GM21515 (cell line): ENCODE data around the gene PDPK1.
"Not testable (repeated sequence)": the region's sequence is repeated elsewhere in the genome, so short reads cannot be mapped to it uniquely, and the experiment has no call there.

Experiments used
- ATAC-seq: cut with Tn5 transposase; IDR thresholded peaks from one replicate; pipeline ENCODE4 v1.9.1; 2021; ENCODE audit not compliant: unreplicated experiment

Gene PDPK1

DNA sequence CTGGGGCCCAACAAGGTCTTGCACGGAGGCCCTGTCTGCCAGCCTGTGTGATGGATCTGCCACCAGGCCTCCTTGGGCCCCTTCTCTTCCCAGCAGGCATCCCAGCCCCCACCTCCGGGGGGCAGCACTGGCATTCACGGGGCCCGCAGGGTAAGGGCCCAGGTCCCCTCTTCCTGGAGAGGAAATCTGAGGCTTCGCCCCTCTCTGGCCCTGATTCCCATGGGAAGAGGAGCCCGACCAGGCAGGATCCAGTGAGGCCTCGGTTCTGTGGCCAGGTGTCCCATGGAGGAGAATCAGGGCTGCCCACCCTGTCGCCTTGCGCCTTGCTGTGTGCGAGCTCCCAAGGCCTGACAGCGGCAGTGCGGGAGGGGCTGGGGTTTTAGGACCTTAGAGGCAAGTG lies 48.4 kb downstream of the PDPK1 start:
- no peak for ATAC-seq

DNA sequence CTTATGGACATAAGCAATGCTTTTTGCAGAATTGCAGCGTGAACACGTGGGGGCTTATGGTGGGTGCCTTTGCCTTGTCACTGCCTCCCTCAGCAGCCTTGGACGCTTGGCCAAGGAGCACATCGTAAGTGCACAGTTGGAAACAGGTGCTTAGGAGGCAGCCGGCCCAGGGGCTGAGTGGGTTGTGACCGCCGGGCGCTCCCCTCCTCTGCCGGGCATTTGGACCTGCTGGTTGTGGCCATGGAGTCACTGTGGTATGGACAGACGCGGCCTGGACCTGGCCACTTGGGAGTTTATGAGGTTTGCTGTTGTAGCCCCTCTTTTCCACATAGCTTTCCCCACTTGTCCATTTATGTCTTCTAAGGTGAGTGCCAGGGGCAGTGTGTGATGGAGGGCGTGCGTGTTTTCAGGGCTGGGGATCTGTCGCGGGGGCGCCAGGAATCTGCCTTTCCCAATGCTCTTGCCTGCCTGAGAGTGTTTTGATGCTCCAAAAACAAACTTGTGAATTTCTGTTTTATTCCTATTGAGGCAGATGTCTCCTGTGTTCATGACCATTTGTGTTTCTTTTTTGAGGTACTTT lies 49.2 kb downstream of the PDPK1 start:
- no peak for ATAC-seq

DNA sequence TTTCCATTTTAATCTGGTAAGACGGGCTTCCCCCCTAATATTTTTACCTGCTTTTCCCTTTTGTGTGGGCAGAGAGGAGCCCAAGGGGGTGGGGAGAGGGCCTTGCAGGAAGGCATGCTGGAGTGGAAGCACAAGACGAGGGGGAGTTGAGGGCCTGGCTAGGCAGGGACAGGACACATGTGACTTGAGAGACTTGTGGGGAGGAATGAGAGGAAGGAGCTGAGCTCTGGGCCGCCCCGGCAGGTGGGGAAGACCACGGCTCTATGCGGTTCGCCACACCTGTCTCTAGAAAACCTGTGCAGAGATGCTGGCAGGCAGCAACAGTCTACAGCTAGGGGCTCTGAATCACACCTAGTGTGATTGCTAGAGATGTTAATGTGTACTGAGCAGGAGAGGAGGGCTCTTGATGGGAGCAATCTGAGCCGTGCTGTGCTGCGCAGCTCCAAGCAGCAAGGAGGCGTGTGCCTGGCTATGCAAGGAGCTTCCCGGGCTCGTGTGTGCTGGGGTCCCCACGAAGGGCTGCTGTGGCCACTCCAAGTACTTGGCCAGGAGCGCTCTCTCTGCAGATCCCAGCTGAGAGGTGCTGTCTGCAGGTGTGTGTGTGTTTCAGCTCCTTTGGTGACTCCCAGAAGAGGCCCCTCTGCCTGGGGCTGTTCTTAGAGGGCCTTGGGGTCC lies 50.2 kb downstream of the PDPK1 start:
- ATAC-seq: no peak

- ATAC-seq: no peak
Measured at GRCh38 chr16:2591476-2592240, 53.8 kb downstream of the PDPK1 start.

DNA sequence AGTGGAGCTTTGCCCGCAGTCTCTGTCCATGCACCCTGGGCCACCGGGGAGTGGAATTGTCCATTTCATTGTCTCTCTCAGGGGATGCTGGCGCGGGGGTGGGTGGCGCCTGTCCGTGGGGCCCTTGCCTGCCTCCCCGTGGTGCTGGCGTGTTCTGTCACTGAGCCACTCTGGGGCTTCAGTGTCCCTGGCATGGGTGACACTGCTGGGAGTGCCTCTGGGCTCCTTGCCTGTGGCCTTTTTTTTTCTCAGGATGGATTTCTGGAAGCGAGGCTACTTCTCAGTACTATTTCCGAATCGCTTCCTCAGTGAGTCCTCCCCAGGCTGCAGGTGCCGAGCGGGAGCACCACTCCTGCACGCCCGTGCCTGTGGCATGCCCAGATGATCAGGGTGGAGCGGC lies 55.0 kb downstream of the PDPK1 start:
- no peak for ATAC-seq

DNA sequence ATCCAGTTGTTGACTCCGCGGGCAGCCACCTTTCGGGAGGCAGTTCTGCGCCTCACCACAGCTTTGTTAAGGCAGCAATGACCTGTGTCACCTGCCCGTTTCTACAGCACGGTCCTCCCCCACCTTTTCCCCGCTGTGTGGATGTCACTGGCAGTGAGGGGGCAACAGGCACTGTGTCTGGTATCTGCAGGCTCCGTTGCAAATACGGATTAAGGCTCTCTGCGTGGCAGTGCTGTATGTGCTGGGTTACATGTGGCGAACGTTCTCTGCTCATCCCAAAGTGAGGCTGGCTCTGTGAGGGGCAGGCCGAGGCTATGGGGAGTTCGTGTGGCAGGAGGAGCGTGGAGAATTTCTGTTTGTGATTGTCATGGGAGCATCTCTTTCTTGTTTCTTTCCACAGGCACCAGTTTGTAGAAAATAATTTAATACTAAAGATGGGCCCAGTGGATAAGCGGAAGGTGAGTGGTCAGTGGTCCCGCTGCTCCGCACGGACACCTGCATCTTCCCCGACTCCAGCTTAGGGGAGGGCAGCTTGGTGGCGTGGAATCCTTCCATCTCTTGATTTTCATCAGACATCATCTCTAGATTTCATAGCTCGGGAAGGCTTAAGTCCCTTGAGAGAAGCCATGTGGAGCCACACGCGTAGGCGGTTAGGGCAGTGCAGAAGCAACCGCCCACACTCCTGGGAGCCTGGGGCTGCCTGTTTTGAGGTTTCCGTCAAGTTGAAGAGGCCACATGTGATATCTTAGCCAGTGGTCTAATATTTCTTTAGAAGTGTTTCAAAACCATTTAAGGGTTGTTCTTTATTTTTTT lies 57.8 kb downstream of the PDPK1 start:
- ATAC-seq: no peak

DNA sequence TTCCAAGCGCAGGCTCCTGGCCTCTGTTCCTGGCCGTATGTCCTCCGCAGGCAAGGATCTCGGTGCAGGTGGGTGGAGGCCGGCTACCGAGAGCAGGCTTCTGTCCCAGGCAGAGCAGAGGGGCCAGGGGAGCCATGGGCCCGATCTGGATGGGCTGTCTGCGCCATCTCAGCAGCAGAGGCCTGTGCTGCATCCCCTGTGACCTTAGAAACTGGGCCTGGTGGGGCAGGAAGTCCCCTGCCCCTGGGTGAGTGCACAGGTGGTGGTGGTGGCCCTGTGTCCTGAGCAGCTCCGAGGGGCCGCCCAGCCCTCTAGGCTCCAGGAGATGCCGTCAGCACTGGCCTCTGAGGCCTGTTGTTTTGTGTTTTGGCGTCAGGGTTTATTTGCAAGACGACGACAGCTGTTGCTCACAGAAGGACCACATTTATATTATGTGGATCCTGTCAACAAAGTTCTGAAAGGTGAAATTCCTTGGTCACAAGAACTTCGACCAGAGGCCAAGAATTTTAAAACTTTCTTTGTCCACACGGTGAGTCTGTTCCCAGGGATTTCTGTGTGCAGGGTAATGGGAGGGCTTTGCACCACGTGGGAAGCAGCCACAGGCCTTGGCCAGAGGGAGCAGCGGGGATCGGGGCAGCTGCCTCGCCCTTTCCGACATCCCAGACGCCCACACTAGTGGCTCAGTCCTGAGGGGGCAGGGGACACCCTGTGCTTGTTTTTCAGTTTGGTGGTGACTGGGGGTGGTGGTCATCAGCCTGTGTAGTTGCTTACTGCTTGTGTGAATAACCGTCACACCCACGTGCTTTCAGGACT lies 59.1 kb downstream of the PDPK1 start:
- no peak for ATAC-seq

DNA sequence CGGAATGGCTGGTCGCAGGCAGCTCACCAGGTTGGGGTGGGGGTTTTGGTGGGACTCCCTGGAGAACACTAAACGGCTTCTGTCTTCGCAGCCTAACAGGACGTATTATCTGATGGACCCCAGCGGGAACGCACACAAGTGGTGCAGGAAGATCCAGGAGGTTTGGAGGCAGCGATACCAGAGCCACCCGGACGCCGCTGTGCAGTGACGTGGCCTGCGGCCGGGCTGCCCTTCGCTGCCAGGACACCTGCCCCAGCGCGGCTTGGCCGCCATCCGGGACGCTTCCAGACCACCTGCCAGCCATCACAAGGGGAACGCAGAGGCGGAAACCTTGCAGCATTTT lies 59.7 kb downstream of the PDPK1 start:
- ATAC-seq: no peak

GRCh38 chr16:2598133-2598641 lies 60.4 kb downstream of the PDPK1 start:
- no peak for ATAC-seq

DNA sequence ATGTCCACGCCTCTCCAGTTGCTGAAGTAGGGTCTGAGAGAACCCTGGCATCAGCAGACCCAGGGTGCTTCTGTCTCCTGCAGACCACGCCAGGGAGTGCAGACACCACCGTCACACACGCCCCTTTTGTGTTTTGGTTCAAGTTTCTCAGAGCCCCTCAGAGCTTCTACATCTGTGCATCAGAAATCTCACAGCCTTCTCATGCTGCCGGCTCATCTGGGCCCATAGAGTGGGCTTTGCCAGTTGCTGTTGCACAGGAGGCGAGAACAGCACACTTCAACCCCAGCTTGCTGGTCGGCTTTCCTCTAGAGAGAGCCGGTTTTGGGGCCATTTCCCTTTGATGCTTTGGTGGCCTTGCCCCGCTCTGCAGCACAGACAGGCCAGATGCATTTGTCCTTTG lies 60.9 kb downstream of the PDPK1 start:
- ATAC-seq: no peak

DNA sequence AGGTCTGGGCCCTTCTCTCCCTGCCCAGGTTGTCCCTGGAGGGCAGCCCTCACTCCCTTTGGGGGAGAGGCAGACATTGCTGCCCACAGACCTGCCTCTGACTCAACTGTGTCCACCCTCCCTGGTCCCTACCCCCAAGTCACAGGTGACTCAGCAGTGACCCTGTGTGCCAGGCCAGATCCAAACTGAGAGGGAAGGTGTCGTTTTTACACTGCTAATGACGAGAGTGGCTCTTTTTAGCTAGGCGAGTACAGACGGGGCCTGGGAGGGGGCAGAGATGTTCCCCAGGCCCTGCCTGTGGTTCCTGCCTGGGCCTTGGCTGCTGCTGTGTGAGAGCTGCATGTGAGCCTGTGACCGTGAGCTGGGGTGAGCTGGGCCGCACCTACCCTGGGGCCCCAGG lies 61.3 kb downstream of the PDPK1 start:
- ATAC-seq: not testable (repeated sequence)

DNA sequence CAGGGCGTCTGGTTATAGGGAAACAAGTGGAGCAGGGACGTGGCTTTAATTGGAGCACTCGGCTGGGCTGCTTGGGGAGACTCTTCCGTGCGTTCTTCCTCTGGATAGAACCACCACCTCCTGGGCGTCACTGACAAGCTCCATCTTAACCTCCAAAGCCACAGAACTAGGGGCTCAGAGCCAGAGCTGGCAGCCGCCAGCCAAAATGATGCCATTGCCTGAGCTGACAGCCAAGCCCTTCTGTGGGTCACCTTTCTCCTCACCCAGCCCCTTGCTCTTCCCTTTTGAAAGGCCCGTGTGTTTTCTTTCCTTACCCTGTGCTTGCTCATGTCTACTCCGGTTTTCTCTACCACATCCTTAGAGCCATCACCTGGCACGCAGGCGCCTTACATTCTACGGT lies 62.0 kb downstream of the PDPK1 start:
- ATAC-seq: not testable (repeated sequence)

- not testable (repeated sequence) for ATAC-seq
Measured at GRCh38 chr16:2601301-2602025, 63.6 kb downstream of the PDPK1 start.

DNA sequence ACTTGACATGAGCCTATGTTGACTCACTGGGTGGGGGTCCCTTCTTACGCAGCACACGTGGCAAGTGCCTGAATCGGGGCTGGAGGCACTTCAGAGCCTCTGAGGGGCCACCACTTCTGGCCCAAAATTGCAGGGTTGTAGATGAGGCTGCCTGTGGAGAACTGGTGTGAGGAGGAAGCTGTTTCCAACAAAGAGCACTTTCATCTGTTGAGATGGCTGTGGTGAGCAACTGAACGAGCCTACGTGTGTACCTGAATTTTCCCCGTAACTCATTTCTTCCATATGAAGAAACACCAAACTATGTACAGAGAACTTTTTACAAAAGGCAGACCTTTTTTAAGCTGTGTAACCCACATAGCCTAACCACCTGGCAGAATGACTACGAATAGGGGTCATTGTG lies 64.4 kb downstream of the PDPK1 start:
- not testable (repeated sequence) for ATAC-seq

GRCh38 chr16:2603165-2604015 lies 65.6 kb downstream of the PDPK1 start:
- ATAC-seq: peak; percentile 66

DNA sequence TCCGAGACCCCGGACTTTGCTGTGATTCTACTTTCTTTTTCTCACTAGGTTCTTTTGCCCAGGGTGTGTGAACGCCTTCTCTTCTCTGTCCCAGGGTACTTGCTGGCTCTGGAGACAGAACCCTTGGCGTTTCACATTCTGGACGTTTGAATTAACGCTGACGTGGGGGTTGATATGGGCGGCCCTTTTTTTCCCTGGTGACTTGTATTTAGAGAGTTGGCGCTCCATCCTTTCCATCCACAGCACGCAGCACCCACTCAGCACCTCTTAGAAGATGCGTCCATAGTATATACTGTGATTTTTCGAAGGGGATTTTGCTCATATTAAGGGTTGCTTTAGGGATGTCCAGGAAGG lies 66.2 kb downstream of the PDPK1 start:
- ATAC-seq: not testable (repeated sequence)

GRCh38 chr16:2606820-2607219 lies 69.0 kb downstream of the PDPK1 start:
- not testable (repeated sequence) for ATAC-seq

GRCh38 chr16:2609345-2609744 lies 71.5 kb downstream of the PDPK1 start:
- ATAC-seq: not testable (repeated sequence)
